ENCODE measurements around the gene CREB5. TPM values are rescaled to one million over a fixed set of nuclear protein-coding genes. Genes with fewer than 3 reads are reported as not detected.

The CREB5 gene
- total RNA-seq, 1 donor from 2014 or later = 13.6 TPM

GRCh38 chr7:28581351-28581750 is 169.0 kb downstream of the CREB5 start:
- peaks cover 5% of the 10 kb centered on the region for H3K9me3 Mint-ChIP-seq

GRCh38 chr7:28582226-28582625 is 169.9 kb downstream of the CREB5 start:
- no peak overlapping the region for H3K27ac Mint-ChIP-seq
- peaks cover 5% of the 10 kb centered on the region for H3K9me3 Mint-ChIP-seq
- H3K36me3 Mint-ChIP-seq = no peaks in the 10 kb centered on the region
- H3K27me3 Mint-ChIP-seq (ENCODE audit: low read depth) = peaks cover 72% of the 10 kb centered on the region
- no peak for DNase-seq (ENCODE audit: low spot score in 2 of 2, unreplicated experiment in 2 of 2)
- no peak overlapping the region for H3K4me3 Mint-ChIP-seq
- no peak for TF ChIP-seq CTCF (IDR thresholded peaks at IDR 0.05; ENCODE audit: unreplicated experiment)
- peaks cover 19% of the 10 kb centered on the region for H3K4me1 Mint-ChIP-seq

More at GRCh38 chr7:28581351-28581750, 169.0 kb downstream of the CREB5 start:
- Mint-ChIP-seq H3K27me3 (ENCODE audit: low read depth) (peaks cover 77% of the 10 kb centered on the region), H3K4me1 (peaks cover 10% of the 10 kb centered on the region), H3K27ac (no peak overlapping the region), H3K36me3 (no peaks in the 10 kb centered on the region), H3K4me3 (no peak overlapping the region)
- no peak for DNase-seq (ENCODE audit: low spot score in 2 of 2, unreplicated experiment in 2 of 2)
- TF ChIP-seq CTCF (IDR thresholded peaks at IDR 0.05; ENCODE audit: unreplicated experiment) = no peak

- Mint-ChIP-seq H3K4me1 (peaks cover 24% of the 10 kb centered on the region), H3K27me3 (ENCODE audit: low read depth) (peaks cover 69% of the 10 kb centered on the region), H3K4me3 (no peak overlapping the region), H3K9me3 (no peaks in the 10 kb centered on the region), H3K36me3 (no peaks in the 10 kb centered on the region), H3K27ac (no peak overlapping the region)
- no peak for TF ChIP-seq CTCF (IDR thresholded peaks at IDR 0.05; ENCODE audit: unreplicated experiment)
- no peak for DNase-seq (ENCODE audit: low spot score in 2 of 2, unreplicated experiment in 2 of 2)
Measured at GRCh38 chr7:28584235-28584634, 171.9 kb downstream of the CREB5 start.

GRCh38 chr7:28586736-28587135 is 174.4 kb downstream of the CREB5 start:
- no peak for DNase-seq (ENCODE audit: low spot score in 2 of 2, unreplicated experiment in 2 of 2)
- Mint-ChIP-seq H3K4me1 (peaks cover 23% of the 10 kb centered on the region), H3K9me3 (no peaks in the 10 kb centered on the region), H3K27ac (no peak overlapping the region), H3K36me3 (no peaks in the 10 kb centered on the region), H3K4me3 (no peak overlapping the region), H3K27me3 (ENCODE audit: low read depth) (peaks cover 62% of the 10 kb centered on the region)
- no peak for TF ChIP-seq CTCF (IDR thresholded peaks at IDR 0.05; ENCODE audit: unreplicated experiment)

- Mint-ChIP-seq H3K4me1 (peaks cover 25% of the 10 kb centered on the region), H3K27me3 (ENCODE audit: low read depth) (peaks cover 57% of the 10 kb centered on the region), H3K36me3 (no peaks in the 10 kb centered on the region), H3K4me3 (no peak overlapping the region), H3K27ac (no peak overlapping the region), H3K9me3 (no peaks in the 10 kb centered on the region)
- DNase-seq (ENCODE audit: low spot score in 2 of 2, unreplicated experiment in 2 of 2) = no peak
- no peak for TF ChIP-seq CTCF (IDR thresholded peaks at IDR 0.05; ENCODE audit: unreplicated experiment)
Measured at GRCh38 chr7:28587211-28587610, 174.9 kb downstream of the CREB5 start.

GRCh38 chr7:28588602-28589001 is 176.3 kb downstream of the CREB5 start:
- no peak for TF ChIP-seq CTCF (IDR thresholded peaks at IDR 0.05; ENCODE audit: unreplicated experiment)
- no peaks in the 10 kb centered on the region for H3K36me3 Mint-ChIP-seq
- no peak overlapping the region for H3K4me3 Mint-ChIP-seq
- H3K27ac Mint-ChIP-seq = no peak overlapping the region
- no peaks in the 10 kb centered on the region for H3K9me3 Mint-ChIP-seq
- H3K4me1 Mint-ChIP-seq = peaks cover 30% of the 10 kb centered on the region
- H3K27me3 Mint-ChIP-seq (ENCODE audit: low read depth) = peaks cover 47% of the 10 kb centered on the region
- no peak for DNase-seq (ENCODE audit: low spot score in 2 of 2, unreplicated experiment in 2 of 2)

Data from mesothelial cell of epicardium (in vitro differentiated cells).